GM18502 (cell line): ENCODE data around the gene ZNF766.
"Not testable (repeated sequence)": the region's sequence is repeated elsewhere in the genome, so short reads cannot be mapped to it uniquely, and the experiment has no call there.

Source experiments
- ATAC-seq: cut with Tn5 transposase; IDR thresholded peaks from one replicate; pipeline ENCODE4 v1.9.1; 2021; ENCODE audit warnings: mild to moderate bottlenecking; ENCODE audit not compliant: unreplicated experiment, poor library complexity

ZNF766 gene

GRCh38 chr19:52269338-52270261 lies at the start of gene ZNF766:
Gene ZNF766, plus strand, starts transcription at chr19:52269587. Its CDS starts 27 bp downstream, at chr19:52269614.
- ATAC-seq = peak; percentile 93

GRCh38 chr19:52219611-52220010 lies 49.8 kb upstream of the ZNF766 start:
- no peak for ATAC-seq

DNA sequence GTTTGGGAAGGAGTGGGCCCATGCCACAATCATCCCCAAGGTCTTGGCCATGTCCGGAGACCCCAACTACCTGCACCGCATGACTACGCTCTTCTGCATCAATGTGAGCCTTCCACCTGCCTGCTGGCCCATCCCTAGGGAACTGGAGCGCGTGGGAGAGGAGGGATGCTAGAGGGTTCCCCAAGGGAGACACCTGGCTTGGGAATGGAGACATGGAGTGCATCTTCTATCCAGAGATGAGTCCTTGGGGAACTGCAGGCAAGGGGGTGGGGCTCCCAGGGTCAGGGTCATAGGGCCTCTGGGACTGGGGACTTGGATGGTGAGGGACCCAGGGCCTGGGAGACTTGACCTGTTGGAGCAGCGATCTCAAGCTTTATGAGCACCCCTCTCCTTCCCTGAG lies 48.4 kb upstream of the ZNF766 start:
- no peak for ATAC-seq

DNA sequence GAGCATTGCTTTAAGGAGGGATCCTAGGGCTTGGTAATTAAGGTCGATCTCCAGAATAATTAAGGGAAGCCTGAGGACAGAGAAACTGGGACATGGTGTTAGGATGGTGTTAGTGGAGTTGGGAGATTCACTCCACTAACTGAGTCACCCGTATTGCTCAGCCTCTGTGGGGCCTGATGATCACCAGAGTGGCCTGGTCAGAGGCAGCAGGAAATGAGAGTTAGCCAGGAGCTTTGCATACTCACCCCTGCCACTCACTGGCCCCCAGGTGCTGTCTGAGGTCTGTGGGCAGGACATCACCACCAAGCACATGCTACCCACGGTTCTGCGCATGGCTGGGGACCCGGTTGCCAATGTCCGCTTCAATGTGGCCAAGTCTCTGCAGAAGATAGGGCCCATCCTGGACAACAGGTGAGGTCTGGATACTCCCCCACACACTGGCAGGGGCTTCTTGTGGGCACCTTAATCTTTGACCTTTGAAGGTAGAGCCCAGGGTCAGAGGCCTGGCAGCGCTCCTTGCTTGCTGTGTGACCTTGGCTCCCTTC lies 47.5 kb upstream of the ZNF766 start:
- ATAC-seq = no peak

- ATAC-seq = no peak
Measured at GRCh38 chr19:52224211-52224610, 45.2 kb upstream of the ZNF766 start.

GRCh38 chr19:52226652-52227051 lies 42.7 kb upstream of the ZNF766 start:
- ATAC-seq = no peak

- no peak for ATAC-seq
Measured at GRCh38 chr19:52227196-52227940, 42.0 kb upstream of the ZNF766 start.

DNA sequence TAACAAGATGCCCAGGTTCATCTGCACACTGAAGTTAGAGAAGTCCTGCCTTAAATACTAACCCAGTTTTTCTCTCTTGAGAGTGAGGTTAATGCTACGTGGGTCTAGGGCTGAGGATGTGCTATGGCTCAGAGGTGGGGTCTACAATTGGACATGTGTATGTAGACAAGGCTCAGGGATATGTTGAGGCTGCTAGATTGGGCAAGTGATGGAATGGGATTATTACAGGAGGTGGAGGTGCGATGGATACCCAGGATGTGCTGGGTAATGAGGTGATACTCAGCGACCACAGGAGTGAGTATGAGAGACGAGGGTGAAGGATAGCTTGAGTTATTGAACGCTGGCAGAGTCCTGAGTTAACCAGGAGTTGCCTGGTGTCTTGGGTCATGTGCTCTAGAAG lies 41.4 kb upstream of the ZNF766 start:
- no peak for ATAC-seq

DNA sequence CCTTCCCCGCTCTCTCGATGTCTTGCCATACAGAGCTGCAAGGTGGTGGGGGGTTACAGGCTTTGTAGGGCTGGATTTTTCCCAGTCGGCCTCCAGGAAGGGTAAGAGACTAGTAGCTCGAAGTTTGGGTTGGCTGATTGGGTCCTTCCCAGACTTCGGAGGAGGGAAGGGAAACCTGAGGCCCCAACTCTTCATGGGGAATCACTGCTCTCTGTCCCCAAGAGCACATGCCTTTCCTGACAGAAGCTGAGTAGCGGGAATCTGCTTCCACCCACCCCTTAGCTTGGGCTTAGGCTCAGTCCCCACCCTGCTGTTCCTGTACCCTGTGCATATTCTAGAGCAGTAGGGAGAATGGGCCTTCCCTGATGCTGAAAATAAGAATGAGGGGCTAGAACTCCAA lies 39.9 kb upstream of the ZNF766 start:
- no peak for ATAC-seq

- no peak for ATAC-seq
Measured at GRCh38 chr19:52230685-52231084, 38.7 kb upstream of the ZNF766 start.

- no peak for ATAC-seq
Measured at GRCh38 chr19:52231154-52231910, 38.1 kb upstream of the ZNF766 start.

DNA sequence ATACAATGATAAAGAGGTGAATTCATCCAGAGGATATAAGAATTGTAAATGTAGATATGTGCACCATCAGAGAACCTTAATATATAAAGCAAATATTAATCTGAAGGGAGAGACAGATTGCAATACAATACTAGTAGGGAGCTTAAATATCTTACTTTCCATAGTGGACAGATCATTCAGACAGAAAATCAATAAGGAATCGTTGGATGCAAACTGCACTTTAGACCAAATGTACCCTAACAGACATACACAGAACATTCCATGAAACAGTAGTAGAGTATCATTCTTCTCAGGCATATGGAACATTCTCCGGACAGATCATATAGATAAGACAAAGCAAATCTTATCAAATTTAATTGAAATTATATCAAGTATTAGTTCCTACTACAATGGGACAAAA lies 35.0 kb upstream of the ZNF766 start:
- ATAC-seq = no peak

- no peak for ATAC-seq
Measured at GRCh38 chr19:52237197-52237596, 32.2 kb upstream of the ZNF766 start.

DNA sequence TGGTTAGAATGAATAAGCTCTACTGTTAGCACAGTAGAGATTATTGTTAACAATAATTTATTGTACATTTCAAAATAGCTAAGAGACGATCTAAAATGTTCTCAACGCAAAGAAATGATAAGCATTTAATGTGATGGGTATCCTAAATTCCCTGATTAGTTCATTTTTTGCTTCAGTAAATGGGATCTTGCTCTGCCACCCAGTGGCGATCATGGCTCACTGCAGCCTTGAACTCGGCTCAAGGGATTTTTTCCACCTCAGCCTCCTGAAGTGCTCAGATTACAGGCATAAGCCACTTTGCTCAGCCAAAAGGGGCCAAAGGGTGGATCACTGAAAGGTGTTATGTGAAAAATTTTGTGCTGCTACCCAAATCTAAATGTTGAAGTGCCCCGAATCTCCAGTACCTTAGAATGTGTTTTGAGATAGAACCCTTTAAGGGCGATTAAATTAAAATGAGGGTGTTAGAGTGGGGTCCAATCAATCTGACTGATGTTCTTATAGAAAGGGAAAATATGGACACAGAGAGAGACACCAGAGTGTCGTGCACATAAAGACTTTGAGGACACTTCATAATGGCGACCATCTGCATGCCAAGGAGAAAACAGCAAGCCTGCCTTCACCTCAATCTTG lies 31.5 kb upstream of the ZNF766 start:
- no peak for ATAC-seq

DNA sequence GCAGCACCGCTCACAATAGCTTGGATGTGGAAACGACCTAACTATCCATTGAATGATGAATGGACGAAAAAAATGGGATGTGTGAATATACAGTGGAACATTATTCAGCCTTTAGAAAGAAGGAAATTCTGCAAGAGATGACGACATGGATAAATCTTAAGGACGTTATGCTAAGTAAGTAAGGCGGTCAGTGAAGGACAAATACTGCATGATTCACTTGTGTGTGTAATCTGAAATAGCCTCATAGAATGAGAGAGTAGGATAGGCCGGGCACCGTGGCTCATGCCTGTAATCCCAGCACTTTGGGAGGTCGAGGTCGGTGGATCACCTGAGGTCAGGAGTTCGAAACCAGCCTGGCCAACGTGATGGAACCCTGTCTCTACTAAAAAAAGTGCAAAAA lies 25.4 kb upstream of the ZNF766 start:
- ATAC-seq = no peak

- no peak for ATAC-seq
Measured at GRCh38 chr19:52248241-52248640, 21.1 kb upstream of the ZNF766 start.

- no peak for ATAC-seq
Measured at GRCh38 chr19:52258426-52258825, 11.0 kb upstream of the ZNF766 start.

GRCh38 chr19:52265556-52265955 lies 3.8 kb upstream of the ZNF766 start:
- ATAC-seq = not testable (repeated sequence)

GRCh38 chr19:52270266-52270885 lies 989 bp downstream of the ZNF766 start:
- no peak for ATAC-seq

DNA sequence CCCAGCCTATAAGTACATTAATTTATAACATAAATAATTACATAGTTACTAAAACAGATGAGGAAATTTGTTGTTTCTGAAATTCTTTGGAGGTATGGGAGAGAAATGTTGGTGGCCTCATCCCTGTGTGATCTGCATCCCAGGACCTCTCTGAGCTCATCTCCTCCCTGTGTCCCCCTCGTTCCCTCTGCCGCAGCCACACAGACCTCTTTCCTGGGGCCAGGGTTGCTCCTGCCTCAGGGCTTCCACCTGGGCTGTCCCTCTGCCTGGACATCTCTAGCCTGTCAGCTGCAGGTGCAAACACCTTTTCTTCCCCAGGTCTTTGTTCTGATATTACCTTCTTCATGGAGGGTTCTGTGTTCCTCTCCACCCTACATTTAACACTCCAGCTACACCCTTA lies 3.9 kb downstream of the ZNF766 start:
- ATAC-seq = no peak
